BJ (cell line): ENCODE data around the gene SDK1. TPM values are rescaled to one million over a fixed set of nuclear protein-coding genes. Genes with fewer than 3 reads are reported as not detected.

Experiments used
- CTCF ChIA-PET: fragments of 350-600 bp; formaldehyde crosslinking; extraction: SDS; loops from one replicate; lab custom pipeline; 2021; ENCODE audit warnings: antibody characterized with exemption, inconsistent platforms; lab: Yijun Ruan, JAX
- POLR2A ChIA-PET: fragments of 300-600 bp; sonication (Branson Sonifier 250); formaldehyde crosslinking; extraction: SDS; loops from one replicate; lab custom pipeline; 2021; ENCODE audit warnings: antibody characterized with exemption; lab: Charles Lee
- DNase-seq: peaks from one replicate; pipeline ENCODE4 v3.0.0-alpha.2; 2011; ENCODE audit warnings: low read depth
- H3K27me3 ChIP-seq: 2 replicates; pipeline ENCODE4 v1.6.0; 2011; ENCODE audit warnings: low read length; ENCODE audit not compliant: control insufficient read depth, insufficient read depth
- H3K36me3 ChIP-seq: 2 replicates; pipeline ENCODE4 v1.5.1; 2011; ENCODE audit warnings: low read length; ENCODE audit not compliant: control insufficient read depth, insufficient read depth
- H3K4me3 ChIP-seq: 2 replicates; pipeline ENCODE4 v1.5.1; 2011; ENCODE audit warnings: low read depth, mild to moderate bottlenecking, control low read depth, low read length
- polyA plus RNA-seq: library from polyadenylated mRNA; depleted of rRNA; stranded (reverse); fragments of >200 nt; gene quantifications from 2 replicates; pipeline ENCODE4 v1.2.3, GENCODE V29; 2011
- TF ChIP-seq, protein P1 (sequence below): IDR thresholded peaks from 2 replicates; pipeline ENCODE4 v1.5.1; 2011; ENCODE audit warnings: low read depth, mild to moderate bottlenecking, control low read depth, inconsistent platforms, low read length, moderate library complexity; ENCODE audit not compliant: insufficient read depth

The SDK1 gene
- polyA plus RNA-seq, 1 experiment = 0.01 TPM

- ChIA-PET POLR2A (no interaction called here), CTCF (no interaction called here)
- no peaks in the 10 kb centered on the region for H3K27me3 ChIP-seq
- no peaks in the 10 kb centered on the region for H3K36me3 ChIP-seq
- no peak for DNase-seq
- TF ChIP-seq, protein P1, sequence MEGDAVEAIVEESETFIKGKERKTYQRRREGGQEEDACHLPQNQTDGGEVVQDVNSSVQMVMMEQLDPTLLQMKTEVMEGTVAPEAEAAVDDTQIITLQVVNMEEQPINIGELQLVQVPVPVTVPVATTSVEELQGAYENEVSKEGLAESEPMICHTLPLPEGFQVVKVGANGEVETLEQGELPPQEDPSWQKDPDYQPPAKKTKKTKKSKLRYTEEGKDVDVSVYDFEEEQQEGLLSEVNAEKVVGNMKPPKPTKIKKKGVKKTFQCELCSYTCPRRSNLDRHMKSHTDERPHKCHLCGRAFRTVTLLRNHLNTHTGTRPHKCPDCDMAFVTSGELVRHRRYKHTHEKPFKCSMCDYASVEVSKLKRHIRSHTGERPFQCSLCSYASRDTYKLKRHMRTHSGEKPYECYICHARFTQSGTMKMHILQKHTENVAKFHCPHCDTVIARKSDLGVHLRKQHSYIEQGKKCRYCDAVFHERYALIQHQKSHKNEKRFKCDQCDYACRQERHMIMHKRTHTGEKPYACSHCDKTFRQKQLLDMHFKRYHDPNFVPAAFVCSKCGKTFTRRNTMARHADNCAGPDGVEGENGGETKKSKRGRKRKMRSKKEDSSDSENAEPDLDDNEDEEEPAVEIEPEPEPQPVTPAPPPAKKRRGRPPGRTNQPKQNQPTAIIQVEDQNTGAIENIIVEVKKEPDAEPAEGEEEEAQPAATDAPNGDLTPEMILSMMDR = no peak
- H3K4me3 ChIP-seq = no peak overlapping the region
These were observed 936.5 kb downstream of the SDK1 start for GRCh38 chr7:4237296-4238235.

DNA sequence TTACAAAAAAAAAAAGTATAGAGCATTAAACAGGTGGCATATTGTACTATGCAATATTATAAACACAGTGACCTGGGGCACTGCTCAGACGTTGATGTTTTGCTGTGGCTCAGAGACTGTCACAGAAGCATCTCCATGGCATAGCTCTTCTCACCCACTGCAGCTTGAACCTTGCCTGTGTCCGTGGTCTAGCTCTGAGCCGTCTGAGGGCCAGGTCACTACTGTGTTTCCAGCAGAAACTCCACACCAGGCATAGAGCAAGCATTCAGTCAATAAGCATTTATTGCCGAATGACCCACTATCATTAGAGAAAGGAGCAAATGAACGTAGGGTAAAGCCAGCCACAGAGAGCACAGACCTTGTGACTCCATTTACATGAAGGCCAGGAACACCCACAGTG is 937.8 kb downstream of the SDK1 start:
- H3K4me3 ChIP-seq = no peak overlapping the region
- TF ChIP-seq, protein P1 = no peak
- H3K36me3 ChIP-seq = no peaks in the 10 kb centered on the region
- ChIA-PET POLR2A (no interaction called here), CTCF (no interaction called here)
- no peak for DNase-seq
- no peaks in the 10 kb centered on the region for H3K27me3 ChIP-seq

GRCh38 chr7:4240042-4240441 is 939.0 kb downstream of the SDK1 start:
- Histone ChIP-seq H3K36me3 (no peaks in the 10 kb centered on the region), H3K27me3 (no peaks in the 10 kb centered on the region), H3K4me3 (no peak overlapping the region)
- POLR2A ChIA-PET = no interaction called here
- CTCF ChIA-PET = no interaction called here
- no peak for DNase-seq
- TF ChIP-seq, protein P1 = no peak

DNA sequence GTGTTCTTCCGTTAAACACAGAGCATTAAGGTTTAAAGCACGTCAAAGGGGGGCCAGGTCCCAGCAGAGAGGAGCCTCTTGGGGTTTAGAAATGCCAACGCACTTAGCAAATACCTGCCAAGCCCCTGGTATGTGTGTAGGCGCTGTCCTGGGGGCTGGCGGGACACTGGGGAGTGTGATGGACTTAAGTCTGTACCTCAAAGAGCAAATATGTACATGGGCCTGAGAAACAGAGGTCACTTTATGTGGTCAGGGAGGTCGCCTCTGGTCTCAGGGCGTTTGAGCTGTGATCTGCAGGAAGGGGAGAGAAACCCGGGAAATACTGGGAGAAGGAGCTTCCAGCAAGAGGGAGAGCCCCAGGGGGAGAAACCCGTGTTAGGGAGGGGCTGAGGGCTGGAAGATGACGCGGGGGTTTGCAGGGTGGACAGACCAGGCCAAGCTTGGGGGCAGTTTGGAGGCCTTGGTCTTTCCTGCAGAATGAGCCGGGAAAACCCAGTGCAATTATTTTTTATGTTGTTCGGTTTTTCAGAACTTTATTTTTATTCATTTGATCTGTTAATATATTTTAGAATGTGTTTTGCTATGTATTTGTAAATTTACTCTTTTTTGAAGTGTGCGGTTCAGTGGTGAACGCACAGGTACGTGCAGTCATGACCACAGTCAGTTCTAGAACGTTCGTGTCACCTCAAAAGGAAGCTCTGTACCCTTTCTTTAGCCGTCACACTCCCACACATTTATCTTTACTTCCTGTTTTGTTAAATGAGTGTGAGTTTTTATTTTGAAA is 939.7 kb downstream of the SDK1 start:
- DNase-seq = no peak
- no peaks in the 10 kb centered on the region for H3K27me3 ChIP-seq
- POLR2A ChIA-PET = no interaction called here
- CTCF ChIA-PET = no interaction called here
- H3K4me3 ChIP-seq = no peak overlapping the region
- H3K36me3 ChIP-seq = no peaks in the 10 kb centered on the region
- TF ChIP-seq, protein P1 = no peak

- CTCF ChIA-PET = no interaction called here
- POLR2A ChIA-PET = no interaction called here
- Histone ChIP-seq H3K36me3 (no peaks in the 10 kb centered on the region), H3K4me3 (no peak overlapping the region), H3K27me3 (no peaks in the 10 kb centered on the region)
- DNase-seq = no peak
- TF ChIP-seq, protein P1 = no peak
These were observed 940.2 kb downstream of the SDK1 start for GRCh38 chr7:4241304-4241612.
